Measurements from ENCODE around the gene RHBDD1.

Gene RHBDD1

GRCh38 chr2:226845386-226846116 is 9.7 kb downstream of the RHBDD1 start:
- DNase-seq (ENCODE audit: low read depth in 3 of 3), result no peak

- DNase-seq (ENCODE audit: low read depth in 3 of 3), result no peak
These were observed 11.2 kb downstream of the RHBDD1 start for GRCh38 chr2:226847090-226847489.

DNA sequence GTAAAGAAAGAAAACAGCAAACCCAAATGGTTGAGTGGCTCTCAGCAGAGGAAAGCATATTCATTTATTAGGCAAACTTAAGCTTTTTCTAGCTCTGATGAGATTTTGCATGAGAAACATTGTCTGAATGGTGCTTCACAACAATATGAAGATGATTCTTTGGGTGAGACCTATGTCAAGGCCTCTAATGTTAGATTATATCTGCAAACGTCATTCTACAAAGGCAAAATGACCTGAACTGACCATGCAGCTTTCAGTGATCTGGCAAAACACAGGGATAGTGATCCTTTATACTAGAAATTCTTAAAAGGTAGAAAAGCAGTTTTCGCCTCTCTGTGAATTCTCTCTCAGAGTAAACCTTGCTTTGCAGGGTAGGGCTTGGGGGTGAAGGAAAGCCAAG is 11.7 kb downstream of the RHBDD1 start:
- no peak for DNase-seq (ENCODE audit: low read depth in 3 of 3)

GRCh38 chr2:226849349-226849748 is 13.5 kb downstream of the RHBDD1 start:
- no peak for DNase-seq (ENCODE audit: low read depth in 3 of 3)

- no peak for DNase-seq (ENCODE audit: low read depth in 3 of 3)
These were observed 14.2 kb downstream of the RHBDD1 start for GRCh38 chr2:226850024-226850423.

DNA sequence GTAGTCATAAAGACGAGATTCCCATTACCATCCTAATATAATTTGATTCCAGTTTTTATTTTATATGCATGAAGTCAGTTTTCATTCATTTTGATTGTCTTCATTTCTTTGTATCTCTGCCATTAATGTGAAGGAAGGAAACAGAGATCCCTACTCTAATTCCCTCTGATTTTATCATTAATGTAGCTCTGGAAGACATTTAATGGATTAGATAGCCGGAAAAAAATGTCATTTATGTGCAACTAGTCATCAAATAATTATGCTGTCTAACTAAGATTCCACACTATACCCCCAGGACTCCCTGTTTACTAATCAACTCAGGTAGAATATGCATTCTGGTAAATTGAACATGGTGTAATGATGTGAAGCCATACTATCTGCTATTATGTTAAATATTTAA is 19.9 kb downstream of the RHBDD1 start:
- DNase-seq (ENCODE audit: low read depth in 3 of 3), result no peak

GRCh38 chr2:226860087-226860486 is 24.2 kb downstream of the RHBDD1 start:
- DNase-seq (ENCODE audit: low read depth in 3 of 3), result no peak

- no peak for DNase-seq (ENCODE audit: low read depth in 3 of 3)
These were observed 26.8 kb downstream of the RHBDD1 start for GRCh38 chr2:226862623-226863022.

- no peak for DNase-seq (ENCODE audit: low read depth in 3 of 3)
These were observed 29.4 kb downstream of the RHBDD1 start for GRCh38 chr2:226865273-226865672.

DNA sequence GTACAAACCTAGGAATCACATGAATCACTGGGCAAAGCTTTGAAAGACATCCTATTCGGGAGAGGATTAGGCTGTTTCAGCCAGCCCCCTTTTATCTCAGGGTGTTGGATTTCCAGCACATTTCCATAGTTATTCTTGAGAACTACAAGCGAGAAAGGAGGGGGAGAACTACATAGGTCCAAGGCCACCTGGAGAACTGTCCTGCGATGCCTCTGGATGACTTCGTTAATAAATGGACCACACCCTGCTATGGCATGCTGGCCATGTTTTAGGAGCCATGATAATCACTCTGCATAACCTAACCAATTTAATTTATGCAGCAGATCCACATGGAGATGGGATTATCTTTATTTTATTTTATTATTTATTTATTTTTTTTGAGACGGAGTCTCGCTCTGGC is 29.9 kb downstream of the RHBDD1 start:
- no peak for DNase-seq (ENCODE audit: low read depth in 3 of 3)

DNA sequence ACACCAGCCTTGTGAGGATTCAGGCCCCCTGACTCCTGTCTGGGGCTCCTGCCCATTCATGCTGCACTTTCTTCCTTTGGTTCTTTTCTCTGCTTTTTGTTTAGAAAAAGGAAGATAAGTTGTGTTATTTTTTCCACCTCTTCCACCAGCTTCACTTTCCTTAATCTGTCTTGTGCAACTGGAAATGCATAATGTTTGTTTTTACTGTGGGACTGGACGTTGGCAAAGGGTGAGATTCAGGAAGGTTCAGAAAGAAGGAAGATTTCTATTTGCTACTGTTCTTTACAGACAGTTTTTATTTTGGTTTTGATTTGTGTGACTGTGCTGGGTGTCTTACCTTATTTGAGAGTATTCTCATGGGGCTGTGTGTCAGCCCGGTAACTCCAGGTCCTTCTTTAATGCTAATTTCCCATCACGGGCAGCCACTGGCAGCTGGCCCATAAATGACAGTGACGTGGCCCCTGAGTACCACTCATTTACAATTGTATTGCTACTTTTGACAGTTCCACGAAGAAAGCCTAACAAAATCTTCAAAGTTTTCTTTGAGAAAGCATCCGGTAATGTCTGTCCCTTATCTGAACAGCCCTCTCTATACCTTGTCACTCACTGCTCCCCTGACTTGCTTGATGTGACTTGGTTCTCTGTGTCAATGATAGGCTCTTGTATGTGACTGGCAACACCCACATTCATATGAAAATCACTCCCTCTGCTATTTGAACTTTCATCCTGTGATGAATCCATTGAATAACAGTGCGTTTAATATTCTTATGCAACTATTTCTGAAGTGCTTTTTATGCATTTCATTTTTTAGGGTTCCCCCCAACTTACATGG is 32.7 kb downstream of the RHBDD1 start:
- no peak for DNase-seq (ENCODE audit: low read depth in 3 of 3)

- no peak for DNase-seq (ENCODE audit: low read depth in 3 of 3)
These were observed 33.5 kb downstream of the RHBDD1 start for GRCh38 chr2:226869371-226869770.

DNA sequence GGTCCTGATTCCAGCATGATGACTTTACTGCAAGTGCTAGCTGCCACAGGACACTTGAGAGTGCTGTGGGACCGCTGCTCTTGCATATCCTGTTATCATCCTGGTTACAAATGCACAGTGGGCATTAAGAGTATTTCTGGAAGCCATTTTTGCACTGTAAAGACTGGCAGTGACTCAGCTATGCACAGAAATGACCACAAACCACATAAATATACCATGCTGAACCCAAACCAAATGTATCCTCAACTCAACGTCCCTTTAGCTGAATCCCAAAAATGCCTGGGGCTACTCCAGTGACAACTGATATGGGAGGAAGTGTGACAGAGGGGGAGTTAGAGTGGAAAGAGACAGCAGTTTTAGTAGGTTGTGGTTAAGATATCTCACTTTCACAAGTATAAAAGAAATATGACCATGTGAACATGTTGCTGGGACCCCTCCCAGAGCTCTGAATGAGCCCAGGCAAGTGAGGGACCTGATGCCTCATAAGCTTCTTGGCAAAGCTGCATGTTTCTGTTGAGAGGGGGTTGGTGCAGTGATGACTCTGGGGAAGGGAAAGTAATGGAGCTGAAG is 37.3 kb downstream of the RHBDD1 start:
- DNase-seq (ENCODE audit: low read depth in 3 of 3), result no peak

DNA sequence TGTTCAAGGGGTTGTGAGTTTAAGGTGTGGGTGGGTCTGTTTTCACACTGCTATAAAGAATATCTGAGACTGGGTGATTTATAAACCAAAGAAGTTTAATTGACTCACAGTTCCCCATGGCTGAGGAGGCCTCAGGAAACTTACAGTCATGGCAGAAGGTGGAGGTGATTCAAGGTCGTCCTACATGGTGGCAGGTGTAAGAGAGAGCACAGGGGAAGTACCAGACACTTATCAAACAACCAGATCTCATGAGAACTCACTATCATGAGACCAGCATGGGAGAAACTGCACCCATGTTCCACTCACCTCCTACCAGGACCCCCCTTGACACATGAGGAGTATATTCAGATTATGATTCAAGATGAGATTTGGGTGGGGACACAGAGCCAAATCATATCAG is 38.0 kb downstream of the RHBDD1 start:
- peak in 1 of 3 experiments; percentile 2 for DNase-seq (ENCODE audit: low read depth in 3 of 3)

GRCh38 chr2:226874749-226875148 is 38.9 kb downstream of the RHBDD1 start:
- DNase-seq (ENCODE audit: low read depth in 3 of 3), result no peak

GRCh38 chr2:226875438-226876225 is 39.8 kb downstream of the RHBDD1 start:
- no peak for DNase-seq (ENCODE audit: low read depth in 3 of 3)

DNA sequence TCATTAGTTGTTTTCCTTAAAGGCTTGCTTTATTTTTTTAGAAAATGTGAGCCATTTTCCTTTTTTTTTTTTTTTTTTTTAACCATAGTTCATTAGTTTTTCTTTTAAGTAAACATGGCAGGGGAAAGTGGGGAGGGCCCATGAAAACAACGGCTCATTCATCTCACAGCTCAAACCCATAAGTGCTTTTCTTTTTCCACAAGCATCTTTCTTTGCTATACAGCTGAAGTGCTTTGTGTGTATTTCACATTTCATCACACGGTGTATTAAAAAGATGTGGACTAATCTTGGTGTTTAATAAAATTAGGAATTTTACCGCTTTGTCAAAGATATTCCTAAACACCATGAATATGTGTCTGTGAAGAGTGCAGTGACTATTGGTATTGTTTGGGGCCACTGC is 41.6 kb downstream of the RHBDD1 start:
- no peak for DNase-seq (ENCODE audit: low read depth in 3 of 3)

GRCh38 chr2:226881287-226881686 is 45.4 kb downstream of the RHBDD1 start:
- no peak for DNase-seq (ENCODE audit: low read depth in 3 of 3)

DNA sequence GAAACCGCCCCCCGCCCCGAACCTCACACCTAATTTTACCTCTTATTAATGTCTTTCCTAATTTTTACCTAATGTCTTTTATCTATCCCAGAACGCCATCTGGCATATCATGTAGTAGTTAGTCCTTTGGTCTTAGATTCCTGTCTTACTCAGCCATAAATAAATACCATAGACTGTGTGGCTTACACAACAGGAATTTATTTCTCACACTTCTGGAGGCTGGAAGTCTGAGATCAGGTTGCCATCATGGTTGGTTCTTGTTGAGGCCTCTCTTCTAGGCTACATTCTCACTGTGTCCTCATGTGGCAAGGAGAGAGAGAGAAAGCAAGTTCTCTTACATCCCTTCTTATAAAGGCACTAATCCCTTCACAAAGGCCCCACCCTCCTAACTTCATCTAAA is 46.8 kb downstream of the RHBDD1 start:
- DNase-seq (ENCODE audit: low read depth in 3 of 3), result no peak

GRCh38 chr2:226883296-226883795 is 47.5 kb downstream of the RHBDD1 start:
- no peak for DNase-seq (ENCODE audit: low read depth in 3 of 3)

DNA sequence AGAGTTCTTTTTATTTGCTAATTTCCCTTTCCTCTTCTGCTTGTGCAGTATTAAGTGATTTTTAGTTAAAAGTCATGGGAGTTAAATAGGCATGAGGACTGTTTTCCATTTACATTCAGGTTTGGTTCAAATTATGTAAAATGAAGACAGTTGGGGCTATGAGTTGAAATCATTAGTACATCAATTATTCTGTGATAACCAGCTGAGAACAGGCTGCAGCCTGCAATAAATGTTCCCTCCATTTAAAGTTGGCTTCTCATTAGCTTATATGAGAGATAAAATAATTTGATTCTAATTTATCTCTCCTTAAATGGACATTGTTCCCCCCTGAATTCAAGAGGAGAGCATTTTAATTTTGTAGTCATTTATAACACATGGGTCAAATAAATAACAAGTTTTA is 48.3 kb downstream of the RHBDD1 start:
- DNase-seq (ENCODE audit: low read depth in 3 of 3), result no peak
